HG03175 (cell line): ENCODE results near the gene POMT2.

Experiments
- ATAC-seq: cut with Tn5 transposase; IDR thresholded peaks from one replicate; pipeline ENCODE4 v1.9.1; 2021; ENCODE audit warnings: mild to moderate bottlenecking, moderate library complexity; ENCODE audit not compliant: unreplicated experiment

The POMT2 gene

DNA sequence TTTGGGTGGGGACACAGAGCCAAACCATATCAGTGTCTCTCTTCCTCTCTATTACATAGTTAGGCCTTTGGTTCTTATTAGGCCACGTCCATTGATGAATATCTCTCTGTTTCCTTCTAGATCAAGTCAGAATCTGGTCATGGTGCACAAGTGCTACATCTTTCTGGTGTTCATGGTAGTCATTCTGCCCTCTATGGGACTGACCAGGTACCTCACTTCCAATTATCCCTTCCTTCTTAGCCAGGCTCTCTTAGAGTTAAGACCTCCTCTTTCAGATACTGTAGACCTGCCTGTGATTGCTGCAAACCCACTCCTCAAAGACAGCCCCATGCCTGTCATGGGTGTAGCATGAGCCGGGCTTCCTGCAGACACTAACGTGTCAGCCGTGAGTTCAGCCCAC lies 74.9 kb downstream of the POMT2 start:
- no peak for ATAC-seq

DNA sequence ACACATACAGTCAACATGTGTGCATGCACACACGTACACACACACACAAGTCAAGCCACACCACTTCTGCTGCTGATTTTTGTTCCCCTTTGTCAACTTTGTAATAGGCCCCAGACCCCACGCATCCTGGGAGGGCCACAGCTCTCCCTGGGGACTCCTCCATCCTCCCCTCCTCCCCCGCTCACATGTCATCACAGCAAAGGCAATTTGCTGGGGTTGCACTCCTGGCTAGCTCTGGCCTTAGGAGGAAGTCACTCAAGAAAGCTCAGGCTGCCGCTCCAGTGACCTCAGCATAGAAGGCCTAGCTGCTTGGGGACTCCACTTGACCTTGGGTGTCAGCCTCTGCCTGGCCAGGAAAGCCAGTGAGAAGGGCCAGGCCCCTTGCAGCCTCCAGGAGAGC lies 76.8 kb downstream of the POMT2 start:
- ATAC-seq, result no peak

DNA sequence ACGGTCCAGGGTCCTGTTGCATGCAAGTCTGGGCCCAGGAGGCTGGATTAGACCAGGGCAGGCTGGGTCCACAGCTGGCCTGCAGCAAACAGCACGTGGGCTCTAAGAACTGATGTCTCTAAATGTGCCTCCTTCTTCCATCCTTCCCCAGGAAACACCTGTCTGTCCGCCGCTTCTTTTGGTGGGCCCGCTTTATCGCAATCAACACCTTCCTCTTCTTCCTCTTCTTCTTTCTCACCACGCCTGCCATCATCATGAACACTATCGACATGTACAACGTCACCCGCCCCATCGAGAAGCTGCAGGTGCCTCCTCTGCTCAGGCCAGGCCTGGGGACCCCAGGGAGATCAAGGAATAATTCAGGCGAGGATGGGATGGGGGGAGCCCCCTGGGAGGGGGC lies 77.9 kb downstream of the POMT2 start:
- ATAC-seq, result no peak

DNA sequence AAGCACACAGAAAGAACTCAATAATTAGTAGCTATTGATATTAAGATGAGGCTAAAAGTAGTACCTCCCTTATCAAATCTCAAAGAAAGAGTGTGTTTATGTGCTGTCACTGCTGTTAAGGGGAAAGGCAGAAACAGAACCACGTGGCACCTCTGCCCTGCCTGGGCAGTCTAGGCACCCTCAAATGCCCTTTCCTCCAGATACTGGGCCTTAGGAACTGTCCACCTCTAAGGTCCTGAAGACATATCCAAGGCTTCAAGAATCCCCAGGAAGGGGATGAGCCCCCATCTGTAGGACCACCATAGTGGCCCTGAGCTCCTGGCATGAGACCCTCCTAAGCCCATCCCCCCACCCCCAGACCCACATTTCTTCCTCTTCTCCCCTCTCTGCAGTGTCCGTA lies 78.7 kb downstream of the POMT2 start:
- no peak for ATAC-seq

DNA sequence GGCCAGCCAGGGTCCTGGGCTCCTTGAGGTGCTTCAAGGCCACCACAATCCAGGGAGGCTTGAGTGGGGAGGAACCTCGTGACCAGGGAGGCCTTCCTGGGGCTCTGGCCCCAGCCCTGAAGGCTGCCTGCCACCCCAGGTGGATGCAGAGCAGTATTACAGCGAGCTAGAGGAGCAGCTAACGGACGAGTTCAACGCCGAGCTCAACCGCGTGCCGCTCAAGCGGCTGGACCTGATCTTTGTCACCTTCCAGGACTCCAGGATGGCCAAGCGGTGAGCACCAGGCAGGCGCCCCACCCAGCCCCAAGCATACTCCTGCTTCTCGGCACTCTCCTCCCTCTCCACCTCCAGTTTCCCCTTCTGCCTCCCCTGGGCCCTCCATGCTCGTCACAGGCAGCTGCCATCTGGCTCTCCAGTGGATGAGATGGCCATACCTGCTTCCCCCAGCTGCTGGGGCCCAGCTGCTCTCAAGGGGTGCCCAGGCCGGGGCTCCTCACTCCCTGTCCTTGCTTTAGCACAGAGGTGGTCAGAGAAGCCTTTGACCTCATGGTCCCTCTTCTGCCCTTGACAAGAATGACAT lies 80.3 kb downstream of the POMT2 start:
- no peak for ATAC-seq

DNA sequence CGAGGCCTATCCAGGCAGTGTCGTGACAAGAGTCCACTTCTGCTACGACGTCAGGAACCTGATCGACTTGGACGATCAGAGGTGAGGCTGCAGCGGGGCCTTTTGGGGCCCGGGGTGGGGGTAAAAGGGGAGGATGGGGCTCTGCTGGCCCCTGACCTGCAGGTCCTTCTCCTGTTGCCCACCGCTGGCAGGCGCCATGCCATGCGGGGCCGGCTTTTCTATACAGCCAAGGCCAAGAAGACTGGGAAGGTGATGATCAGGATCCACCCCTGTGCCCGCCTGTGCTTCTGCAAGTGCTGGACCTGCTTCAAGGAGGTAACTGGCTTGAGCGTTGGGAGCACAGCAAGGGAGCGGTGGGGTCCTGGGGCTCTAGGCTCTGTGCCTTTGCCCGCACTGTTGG lies 81.3 kb downstream of the POMT2 start:
- ATAC-seq, result no peak

DNA sequence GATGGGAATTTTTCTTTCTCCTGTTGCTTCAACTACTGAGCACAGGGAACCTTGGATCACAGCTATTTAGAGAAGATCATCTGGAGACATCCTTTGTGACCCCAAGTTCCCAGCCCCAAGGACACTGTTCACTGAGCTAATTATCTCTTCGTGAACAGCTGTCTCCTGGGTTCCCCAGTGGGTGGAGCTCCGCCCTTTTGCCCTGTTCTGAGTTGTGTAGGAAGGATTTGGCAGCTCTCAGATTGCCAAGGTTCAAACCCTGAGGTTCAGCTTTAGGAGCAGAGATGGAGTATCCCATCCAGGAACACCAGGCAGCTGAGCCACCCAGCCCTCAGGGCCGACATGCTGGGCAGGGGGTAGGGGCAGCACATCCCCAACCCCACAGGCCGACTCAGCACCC lies 81.7 kb downstream of the POMT2 start:
- ATAC-seq, result no peak

DNA sequence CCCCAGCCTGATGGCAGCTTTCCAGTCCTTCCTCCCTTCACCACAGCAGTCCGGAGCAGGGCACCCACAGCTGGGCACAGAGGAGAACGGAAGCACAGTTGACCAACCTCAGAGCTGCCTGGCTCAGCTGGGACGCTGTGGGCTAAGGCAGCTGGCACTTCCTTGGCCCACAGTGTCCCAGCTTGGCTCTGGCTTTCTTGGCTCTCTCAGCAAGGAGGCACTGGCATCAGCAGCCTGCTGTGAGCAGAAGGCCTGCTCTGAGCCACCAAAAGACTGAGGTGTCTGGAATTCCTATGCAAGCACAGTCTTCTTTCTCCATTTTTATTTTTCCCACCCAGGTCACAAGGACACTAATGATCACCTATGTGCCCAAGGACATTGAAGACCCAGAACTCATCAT lies 82.3 kb downstream of the POMT2 start:
- ATAC-seq, result no peak

DNA sequence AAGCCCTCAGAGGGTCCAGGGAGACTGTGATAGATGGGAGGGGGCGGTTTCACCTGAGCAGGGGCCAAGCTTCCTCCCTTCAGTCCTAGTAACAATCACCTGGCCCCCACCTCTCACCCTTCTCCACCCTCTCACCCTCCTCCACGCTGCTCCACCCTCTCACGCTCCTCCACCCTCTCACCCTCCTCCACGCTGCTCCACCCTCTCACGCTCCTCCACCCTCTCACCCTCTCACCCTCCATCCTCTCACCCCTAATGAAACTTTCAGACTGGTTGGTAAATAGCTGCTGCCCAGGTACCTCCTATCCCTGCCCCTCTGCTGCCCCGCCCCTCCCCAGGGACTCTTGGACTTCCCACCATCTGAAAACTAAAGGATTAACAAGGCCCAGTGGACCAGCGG lies 83.9 kb downstream of the POMT2 start:
- no peak for ATAC-seq

DNA sequence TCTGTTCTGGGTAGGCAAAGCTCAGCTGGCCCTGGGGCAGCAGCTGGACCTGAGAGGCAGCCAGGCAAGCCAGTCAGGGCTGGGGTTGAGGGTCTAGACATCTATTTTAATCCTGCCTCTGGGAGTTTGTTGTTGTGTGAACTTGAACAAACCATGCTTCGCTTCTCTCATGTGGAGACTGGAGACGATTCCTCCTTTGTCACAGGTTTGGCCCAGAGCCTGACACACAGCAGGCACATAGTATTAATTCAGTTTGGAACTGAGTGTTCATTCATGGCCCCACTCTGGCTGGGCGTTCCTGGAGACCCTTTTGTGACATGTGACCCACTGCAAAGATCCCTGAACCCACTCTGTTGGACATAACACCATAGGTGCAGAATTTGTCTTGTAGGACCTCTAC lies 89.0 kb downstream of the POMT2 start:
- no peak for ATAC-seq

DNA sequence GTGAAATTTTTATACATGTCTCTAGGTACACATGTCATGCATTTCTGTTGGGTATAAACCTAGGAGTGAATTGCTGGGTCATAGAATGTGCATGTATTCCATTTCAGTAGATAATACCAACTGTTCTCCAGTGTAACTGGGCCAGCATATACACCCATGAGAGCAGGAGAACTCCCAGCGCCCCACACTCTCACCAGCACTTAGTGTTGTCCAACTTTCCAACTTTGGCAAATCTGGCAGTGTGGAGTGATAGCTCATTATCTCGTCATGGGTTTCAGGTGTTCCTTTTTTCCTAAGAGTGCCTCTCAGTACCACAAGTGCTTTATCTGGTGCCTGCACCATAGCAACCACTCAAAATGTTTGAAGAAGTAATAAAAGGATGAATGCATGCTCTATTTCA lies 89.8 kb downstream of the POMT2 start:
- no peak for ATAC-seq

DNA sequence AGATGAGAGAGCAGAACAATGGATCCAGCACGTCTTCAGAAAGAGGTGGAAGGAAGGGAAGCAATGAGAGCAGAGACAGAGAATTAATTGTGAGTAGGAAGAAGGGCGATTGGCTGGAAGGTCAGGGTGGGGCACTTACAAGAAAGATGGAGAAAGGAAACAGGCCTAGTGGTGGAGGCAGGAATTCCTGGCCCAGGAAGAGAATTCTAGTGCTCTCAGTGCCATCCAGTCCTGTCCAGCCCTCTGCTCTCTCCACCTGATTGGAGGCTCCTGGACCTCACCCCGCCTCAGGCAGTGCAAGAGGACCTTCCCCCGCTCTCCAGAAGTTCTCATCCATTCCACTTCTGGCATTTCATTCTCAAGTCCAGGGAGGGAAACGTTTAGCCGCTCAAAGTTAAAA lies 92.6 kb downstream of the POMT2 start:
- no peak for ATAC-seq

DNA sequence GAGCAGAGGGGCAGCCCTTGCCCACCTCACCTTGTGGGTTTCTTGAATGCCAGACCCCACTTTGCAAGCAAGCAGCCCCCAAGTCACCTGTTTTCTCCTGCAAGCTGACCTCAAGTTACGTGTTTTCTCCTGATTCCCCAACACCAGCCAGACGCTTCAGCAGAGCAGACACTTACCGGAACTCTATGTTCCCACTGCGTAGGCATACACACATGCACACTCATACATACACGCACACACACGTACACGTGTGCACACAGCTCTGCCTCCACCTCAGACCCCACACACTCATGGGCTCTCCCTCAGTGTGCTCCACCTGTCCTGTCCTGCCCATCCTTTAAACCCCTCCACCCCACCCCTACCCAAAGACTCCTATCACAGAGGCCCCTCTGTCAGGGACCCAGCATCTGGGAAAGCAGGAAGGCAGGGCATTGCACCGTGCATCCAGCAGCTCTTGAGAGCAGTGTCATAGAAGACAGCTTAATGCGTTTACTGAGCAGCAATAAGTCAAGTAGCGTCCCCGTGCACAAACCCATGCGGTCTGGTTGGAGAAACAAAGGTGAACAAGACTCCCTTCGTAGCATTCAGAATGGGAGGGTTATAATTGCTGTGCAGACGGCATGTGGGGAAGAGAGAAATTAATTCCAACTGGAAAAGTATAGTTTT lies 94.7 kb downstream of the POMT2 start:
- no peak for ATAC-seq

DNA sequence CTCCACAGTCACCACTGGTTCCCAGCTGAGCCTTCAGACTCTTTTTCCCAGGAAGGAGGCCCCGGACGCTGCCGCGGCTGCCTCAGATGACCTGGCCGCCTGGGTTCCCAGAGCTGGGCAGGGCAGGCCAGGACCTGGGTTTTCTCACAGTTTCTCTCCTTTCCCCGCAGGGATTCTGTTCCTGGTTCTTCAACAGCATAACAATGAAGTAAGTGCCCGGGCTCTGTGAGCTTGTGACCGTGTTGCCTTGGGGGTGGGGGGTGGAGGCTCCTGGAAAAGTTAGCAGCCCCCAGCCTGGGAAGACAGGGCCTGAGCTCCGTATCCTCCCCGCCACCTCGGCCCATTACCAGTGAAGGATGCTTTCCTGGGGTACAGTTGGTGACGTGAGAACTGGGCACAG lies 95.4 kb downstream of the POMT2 start:
- ATAC-seq, result no peak
